Neutrophil (primary cell): Measurements from ENCODE around the gene CMTM4.

Experiments
- H3K27ac ChIP-seq: fragments of 200-600 bp; sonication (generic); 2 replicates; pipeline ENCODE4 v1.5.1; 2016; ENCODE audit warnings: mild to moderate bottlenecking, moderate library complexity
- H3K27me3 ChIP-seq: fragments of 200-600 bp; sonication (generic); 2 replicates; pipeline ENCODE4 v1.6.0; 2016; ENCODE audit warnings: mild to moderate bottlenecking
- H3K36me3 ChIP-seq: fragments of 200-600 bp; sonication (generic); 2 replicates; pipeline ENCODE4 v1.5.1; 2017
- H3K4me1 ChIP-seq, 2 experiments: fragments of 200-600 bp in 1 of 2; sonication (generic) in 1 of 2; 1 replicate in 1 of 2; 2 replicates in 1 of 2; pipeline versions ENCODE4 v1.5.1 to v1.6.1; 2013 to 2016; ENCODE audit warnings: low read depth in 1 of 2, low read length in 1 of 2, mild to moderate bottlenecking in 1 of 2, moderate library complexity in 1 of 2; ENCODE audit not compliant: control insufficient read depth in 1 of 2, insufficient read depth in 1 of 2
- H3K4me3 ChIP-seq, 2 experiments: fragments of 200-600 bp in 1 of 2; sonication (generic) in 1 of 2; 1 replicate in 1 of 2; 2 replicates in 1 of 2; pipeline ENCODE4 v1.5.1; 2013 to 2016; ENCODE audit warnings: low read depth in 1 of 2, low read length in 1 of 2, mild to moderate bottlenecking in 1 of 2, moderate library complexity in 1 of 2
- H3K9me3 ChIP-seq: fragments of 200-600 bp; sonication (generic); 2 replicates; pipeline ENCODE4 v1.5.1; 2016
- TF ChIP-seq, protein P1 (sequence below): fragments of 200-600 bp; sonication (generic); IDR thresholded peaks from 2 replicates; pipeline ENCODE4 v1.5.1; 2016; ENCODE audit warnings: antibody characterized with exemption

CMTM4 gene

GRCh38 chr16:66714062-66714461, 17.5 kb upstream of the CMTM4 start:
- Histone ChIP-seq H3K36me3 (peaks cover 19% of the 10 kb centered on the region), H3K4me1 (no peaks in the 10 kb centered on the region), H3K27ac (no peak overlapping the region), H3K9me3 (no peaks in the 10 kb centered on the region), H3K4me3 (no peak overlapping the region), H3K27me3 (no peaks in the 10 kb centered on the region)
- TF ChIP-seq, protein P1, sequence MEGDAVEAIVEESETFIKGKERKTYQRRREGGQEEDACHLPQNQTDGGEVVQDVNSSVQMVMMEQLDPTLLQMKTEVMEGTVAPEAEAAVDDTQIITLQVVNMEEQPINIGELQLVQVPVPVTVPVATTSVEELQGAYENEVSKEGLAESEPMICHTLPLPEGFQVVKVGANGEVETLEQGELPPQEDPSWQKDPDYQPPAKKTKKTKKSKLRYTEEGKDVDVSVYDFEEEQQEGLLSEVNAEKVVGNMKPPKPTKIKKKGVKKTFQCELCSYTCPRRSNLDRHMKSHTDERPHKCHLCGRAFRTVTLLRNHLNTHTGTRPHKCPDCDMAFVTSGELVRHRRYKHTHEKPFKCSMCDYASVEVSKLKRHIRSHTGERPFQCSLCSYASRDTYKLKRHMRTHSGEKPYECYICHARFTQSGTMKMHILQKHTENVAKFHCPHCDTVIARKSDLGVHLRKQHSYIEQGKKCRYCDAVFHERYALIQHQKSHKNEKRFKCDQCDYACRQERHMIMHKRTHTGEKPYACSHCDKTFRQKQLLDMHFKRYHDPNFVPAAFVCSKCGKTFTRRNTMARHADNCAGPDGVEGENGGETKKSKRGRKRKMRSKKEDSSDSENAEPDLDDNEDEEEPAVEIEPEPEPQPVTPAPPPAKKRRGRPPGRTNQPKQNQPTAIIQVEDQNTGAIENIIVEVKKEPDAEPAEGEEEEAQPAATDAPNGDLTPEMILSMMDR = no peak

DNA sequence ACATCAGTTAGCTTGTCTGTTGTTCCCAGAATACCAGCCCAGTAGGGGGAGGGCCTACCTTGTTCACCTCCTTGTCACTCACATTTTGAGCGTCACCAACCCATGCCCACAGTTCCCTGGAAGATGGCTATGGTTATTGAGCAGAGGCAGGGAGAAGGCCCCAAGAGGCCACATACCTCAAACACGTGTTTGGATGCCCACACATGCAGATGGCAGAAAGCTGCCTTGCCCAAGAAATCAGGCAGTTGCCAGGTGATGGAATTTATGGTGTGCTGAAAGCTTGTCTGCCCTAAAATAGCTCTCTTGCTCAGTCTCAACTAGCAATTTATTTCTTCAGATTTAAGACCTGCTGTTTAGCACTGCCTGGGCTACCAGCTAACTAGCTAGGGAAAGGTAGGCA, 16.5 kb upstream of the CMTM4 start:
- Histone ChIP-seq H3K27ac (no peak overlapping the region), H3K9me3 (no peaks in the 10 kb centered on the region), H3K36me3 (peaks cover 9% of the 10 kb centered on the region), H3K27me3 (no peaks in the 10 kb centered on the region), H3K4me3 (no peak overlapping the region), H3K4me1 (no peaks in the 10 kb centered on the region)
- TF ChIP-seq, protein P1 = no peak

GRCh38 chr16:66712512-66712911, 16.0 kb upstream of the CMTM4 start:
- TF ChIP-seq, protein P1 = no peak
- no peak overlapping the region for H3K27ac ChIP-seq
- H3K27me3 ChIP-seq = no peaks in the 10 kb centered on the region
- no peaks in the 10 kb centered on the region for H3K4me1 ChIP-seq
- H3K4me3 ChIP-seq = no peak overlapping the region
- no peaks in the 10 kb centered on the region for H3K9me3 ChIP-seq
- peaks cover 5% of the 10 kb centered on the region for H3K36me3 ChIP-seq

DNA sequence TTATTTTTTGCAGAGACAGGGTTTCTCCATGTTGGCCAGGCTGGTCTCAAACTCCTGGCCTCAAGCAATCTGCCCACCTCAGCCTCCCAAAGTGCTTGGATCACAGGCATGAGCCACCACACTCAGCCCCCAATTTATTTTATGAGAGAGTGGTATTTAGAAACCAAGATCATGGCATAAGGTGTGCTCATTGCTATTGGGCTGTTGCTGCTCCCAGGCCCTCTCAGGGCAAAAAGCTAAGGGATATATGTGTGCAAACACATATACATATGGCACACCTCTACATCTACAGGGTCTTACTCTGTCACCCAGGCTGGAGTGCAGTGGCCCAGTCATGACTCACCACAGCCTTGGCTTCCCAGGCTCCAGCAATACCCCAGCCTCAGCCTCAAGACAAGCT, 15.0 kb upstream of the CMTM4 start:
- Histone ChIP-seq H3K4me1 (no peaks in the 10 kb centered on the region), H3K27me3 (no peaks in the 10 kb centered on the region), H3K4me3 (no peak overlapping the region), H3K36me3 (no peaks in the 10 kb centered on the region), H3K9me3 (no peaks in the 10 kb centered on the region), H3K27ac (no peak overlapping the region)
- TF ChIP-seq, protein P1 = no peak

- no peaks in the 10 kb centered on the region for H3K27me3 ChIP-seq
- no peaks in the 10 kb centered on the region for H3K36me3 ChIP-seq
- no peak overlapping the region for H3K27ac ChIP-seq
- TF ChIP-seq, protein P1 = no peak
- H3K4me1 ChIP-seq = peaks cover 3% of the 10 kb centered on the region in 2 experiments
- H3K4me3 ChIP-seq = no peak overlapping the region
- no peaks in the 10 kb centered on the region for H3K9me3 ChIP-seq
These were observed 9.9 kb upstream of the CMTM4 start for GRCh38 chr16:66706506-66706880.
